Neural progenitor cell (in vitro differentiated cells): ENCODE measurements around the gene MPPE1. TPM values are rescaled to one million over a fixed set of nuclear protein-coding genes. Genes with fewer than 3 reads are reported as not detected.
"Not testable (repeated sequence)": the region's sequence is repeated elsewhere in the genome, so short reads cannot be mapped to it uniquely, and the experiment has no call there.

Source experiments
- DNase-seq: peaks from one replicate; pipeline ENCODE4 v3.0.0-alpha.2; 2016; ENCODE audit warnings: low spot score
- H2AFZ ChIP-seq: fragments of 200-600 bp; sonication (generic); replicated peaks from 2 replicates; pipeline ENCODE4 v1.6.1; 2016; ENCODE audit warnings: antibody characterized with exemption
- H3F3A ChIP-seq: fragments of 200-600 bp; sonication (generic); 2 replicates; pipeline ENCODE4 v1.6.1; 2016; ENCODE audit warnings: antibody characterized with exemption, low read depth
- H3K27ac ChIP-seq: fragments of 200-600 bp; sonication (generic); 2 replicates; pipeline ENCODE4 v1.5.1; 2016; ENCODE audit warnings: mild to moderate bottlenecking
- H3K27me3 ChIP-seq: fragments of 200-600 bp; sonication (generic); 2 replicates; pipeline ENCODE4 v1.6.1; 2016; ENCODE audit warnings: mild to moderate bottlenecking, moderate library complexity
- H3K36me3 ChIP-seq: fragments of 200-600 bp; sonication (generic); 2 replicates; pipeline ENCODE4 v1.5.1; 2016
- H3K4me1 ChIP-seq: fragments of 200-600 bp; sonication (generic); 2 replicates; pipeline ENCODE4 v1.6.1; 2016; ENCODE audit warnings: mixed run types
- H3K4me2 ChIP-seq: fragments of 200-600 bp; sonication (generic); 2 replicates; pipeline ENCODE4 v1.6.1; 2016
- H3K4me3 ChIP-seq: fragments of 200-600 bp; sonication (generic); 2 replicates; pipeline ENCODE4 v1.5.1; 2016
- H3K79me2 ChIP-seq: fragments of 200-600 bp; sonication (generic); 2 replicates; pipeline ENCODE4 v1.6.1; 2016; ENCODE audit warnings: low read depth
- H3K9ac ChIP-seq: fragments of 200-600 bp; sonication (generic); 2 replicates; pipeline ENCODE4 v1.6.1; 2016
- H3K9me3 ChIP-seq: fragments of 200-600 bp; sonication (generic); 2 replicates; pipeline ENCODE4 v1.5.1; 2016; ENCODE audit warnings: low read depth
- H4K20me1 ChIP-seq: fragments of 200-600 bp; sonication (generic); 2 replicates; pipeline ENCODE4 v1.6.1; 2016; ENCODE audit warnings: low read depth
- H3K27ac Mint-ChIP-seq: 3 replicates; pipeline ENCODE4 v1.8.0; 2021; ENCODE audit warnings: mixed read lengths
- H3K27me3 Mint-ChIP-seq: 2 replicates; pipeline ENCODE4 v1.8.0; 2022; ENCODE audit warnings: low read depth, mild to moderate bottlenecking, inconsistent platforms, moderate library complexity, mixed read lengths; ENCODE audit not compliant: insufficient read depth
- H3K36me3 Mint-ChIP-seq: 3 replicates; pipeline ENCODE4 v1.8.0; 2021; ENCODE audit warnings: mixed read lengths
- H3K4me1 Mint-ChIP-seq: 3 replicates; pipeline ENCODE4 v1.8.0; 2021; ENCODE audit warnings: mixed read lengths
- H3K4me3 Mint-ChIP-seq: 3 replicates; pipeline ENCODE4 v1.8.0; 2021; ENCODE audit warnings: mild to moderate bottlenecking, moderate library complexity, mixed read lengths
- H3K9me3 Mint-ChIP-seq: 3 replicates; pipeline ENCODE4 v1.8.0; 2020; ENCODE audit warnings: mixed read lengths
- EZH2 ChIP-seq: fragments of 200-600 bp; sonication (generic); IDR thresholded peaks from 2 replicates; pipeline ENCODE4 v1.6.1; 2017; ENCODE audit warnings: antibody characterized with exemption, mild to moderate bottlenecking, moderate library complexity
- EZH2phosphoT487 ChIP-seq: fragments of 200-600 bp; sonication (generic); IDR thresholded peaks from 2 replicates; pipeline ENCODE4 v1.6.1; 2017; ENCODE audit warnings: antibody characterized with exemption
- total RNA-seq: library from RNA; depleted of rRNA; stranded (reverse); fragments of >200 nt; gene quantifications from 2 replicates; pipeline ENCODE4 v1.2.3, GENCODE V29; 2015; ENCODE audit warnings: low replicate concordance
- TF ChIP-seq, protein P1 (sequence below): fragments of 200-600 bp; sonication (generic); IDR thresholded peaks from 2 replicates; pipeline ENCODE4 v1.5.1; 2017; ENCODE audit warnings: antibody characterized with exemption, mild to moderate bottlenecking

MPPE1 gene
- total RNA-seq, 1 donor from 2014 or later, result 17.3 TPM

DNA sequence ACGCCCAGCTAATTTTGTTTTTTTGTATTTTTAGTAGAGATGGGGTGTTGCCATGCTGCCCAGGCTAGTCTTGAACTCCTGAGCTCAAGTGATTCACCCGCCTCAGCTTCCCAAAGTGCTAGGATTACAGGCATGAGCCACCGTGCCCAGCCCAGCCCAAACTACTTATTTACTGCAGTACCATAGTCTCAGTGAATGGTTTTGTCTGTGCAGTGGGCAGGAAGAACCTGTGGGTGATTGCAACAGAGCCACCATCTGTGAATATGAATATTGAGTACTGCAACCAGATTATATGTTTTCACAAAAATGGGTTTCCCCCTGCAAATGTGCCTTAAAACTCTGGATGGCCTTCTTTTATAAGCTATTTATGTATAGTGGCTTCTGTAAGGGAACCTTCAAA, 9.1 kb downstream of the MPPE1 start:
- Histone ChIP-seq H3F3A (no peaks in the 10 kb centered on the region), H3K27ac (no peak overlapping the region), H3K36me3 (no peaks in the 10 kb centered on the region), H4K20me1 (no peaks in the 10 kb centered on the region), H3K4me2 (no peak overlapping the region), H3K27me3 (no peaks in the 10 kb centered on the region), H3K9me3 (no peaks in the 10 kb centered on the region), H3K79me2 (no peaks in the 10 kb centered on the region), H3K9ac (no peak overlapping the region), H3K4me3 (no peak overlapping the region), H3K4me1 (no peaks in the 10 kb centered on the region), H2AFZ (no peak overlapping the region)
- DNase-seq, result no peak
- TF ChIP-seq EZH2, result no peak
- TF ChIP-seq, protein P1, sequence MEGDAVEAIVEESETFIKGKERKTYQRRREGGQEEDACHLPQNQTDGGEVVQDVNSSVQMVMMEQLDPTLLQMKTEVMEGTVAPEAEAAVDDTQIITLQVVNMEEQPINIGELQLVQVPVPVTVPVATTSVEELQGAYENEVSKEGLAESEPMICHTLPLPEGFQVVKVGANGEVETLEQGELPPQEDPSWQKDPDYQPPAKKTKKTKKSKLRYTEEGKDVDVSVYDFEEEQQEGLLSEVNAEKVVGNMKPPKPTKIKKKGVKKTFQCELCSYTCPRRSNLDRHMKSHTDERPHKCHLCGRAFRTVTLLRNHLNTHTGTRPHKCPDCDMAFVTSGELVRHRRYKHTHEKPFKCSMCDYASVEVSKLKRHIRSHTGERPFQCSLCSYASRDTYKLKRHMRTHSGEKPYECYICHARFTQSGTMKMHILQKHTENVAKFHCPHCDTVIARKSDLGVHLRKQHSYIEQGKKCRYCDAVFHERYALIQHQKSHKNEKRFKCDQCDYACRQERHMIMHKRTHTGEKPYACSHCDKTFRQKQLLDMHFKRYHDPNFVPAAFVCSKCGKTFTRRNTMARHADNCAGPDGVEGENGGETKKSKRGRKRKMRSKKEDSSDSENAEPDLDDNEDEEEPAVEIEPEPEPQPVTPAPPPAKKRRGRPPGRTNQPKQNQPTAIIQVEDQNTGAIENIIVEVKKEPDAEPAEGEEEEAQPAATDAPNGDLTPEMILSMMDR, result no peak
- no peak for TF ChIP-seq EZH2phosphoT487
- Mint-ChIP-seq H3K27ac (no peak overlapping the region), H3K4me1 (no peaks in the 10 kb centered on the region), H3K9me3 (no peaks in the 10 kb centered on the region), H3K4me3 (no peak overlapping the region), H3K27me3 (no peaks in the 10 kb centered on the region), H3K36me3 (peaks cover 7% of the 10 kb centered on the region)

DNA sequence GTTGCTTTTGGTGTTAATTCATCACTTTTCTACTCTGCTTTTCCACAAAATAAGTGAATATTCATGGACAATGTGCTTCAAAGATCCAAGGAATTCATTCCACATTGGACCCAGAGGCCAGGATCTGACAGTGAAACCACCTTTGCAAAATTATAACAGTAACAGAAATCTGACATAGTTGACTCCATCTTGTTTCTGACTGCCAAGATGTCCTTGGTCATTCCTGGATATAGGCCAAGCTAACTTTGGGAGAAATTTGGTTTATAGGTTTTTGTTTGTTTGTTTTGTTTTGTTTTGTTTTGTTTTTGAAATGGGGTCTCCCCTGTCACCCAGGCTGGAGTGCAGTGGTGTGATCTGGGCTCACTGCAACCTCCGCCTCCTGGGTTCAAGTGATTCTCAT, 10.3 kb downstream of the MPPE1 start:
- H2AFZ ChIP-seq, result no peak overlapping the region
- H3K9me3 Mint-ChIP-seq, result no peaks in the 10 kb centered on the region
- H3F3A ChIP-seq, result no peaks in the 10 kb centered on the region
- no peak for DNase-seq
- H3K9ac ChIP-seq, result no peak overlapping the region
- no peak overlapping the region for H3K27ac Mint-ChIP-seq
- no peaks in the 10 kb centered on the region for H3K4me1 ChIP-seq
- no peaks in the 10 kb centered on the region for H3K27me3 Mint-ChIP-seq
- H3K27me3 ChIP-seq, result no peaks in the 10 kb centered on the region
- no peak overlapping the region for H3K4me3 ChIP-seq
- H3K36me3 Mint-ChIP-seq, result peaks cover 7% of the 10 kb centered on the region
- TF ChIP-seq EZH2 (no peak), EZH2phosphoT487 (no peak)
- TF ChIP-seq, protein P1, result no peak
- no peaks in the 10 kb centered on the region for H3K9me3 ChIP-seq
- no peaks in the 10 kb centered on the region for H3K4me1 Mint-ChIP-seq
- no peaks in the 10 kb centered on the region for H4K20me1 ChIP-seq
- H3K36me3 ChIP-seq, result no peaks in the 10 kb centered on the region
- H3K79me2 ChIP-seq, result no peaks in the 10 kb centered on the region
- H3K4me2 ChIP-seq, result no peak overlapping the region
- H3K4me3 Mint-ChIP-seq, result no peak overlapping the region
- H3K27ac ChIP-seq, result no peak overlapping the region

DNA sequence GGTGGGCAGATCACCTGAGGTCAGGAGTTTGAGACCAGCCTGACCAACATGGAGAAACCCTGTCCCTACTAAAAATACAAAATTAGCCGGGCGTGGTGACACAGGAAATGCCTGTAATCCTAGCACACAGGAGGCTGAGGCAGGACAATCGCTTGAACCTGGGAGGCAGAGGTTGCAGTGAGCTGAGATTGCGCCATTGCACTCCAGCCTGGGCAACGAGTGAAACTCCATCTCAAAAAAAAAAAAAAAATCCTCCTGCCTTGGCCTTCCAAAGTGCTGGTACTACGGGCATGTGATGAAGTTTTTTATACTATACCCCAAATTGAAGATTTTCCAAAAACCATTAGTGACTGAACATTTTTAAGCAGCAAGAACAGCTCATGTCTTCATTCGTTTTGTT, 15.7 kb downstream of the MPPE1 start:
- H3K4me1 Mint-ChIP-seq, H3K9ac ChIP-seq, H3K4me1 ChIP-seq, H3K27ac Mint-ChIP-seq, H3K4me3 ChIP-seq, H2AFZ ChIP-seq, DNase-seq, H3K4me3 Mint-ChIP-seq, H3K27me3 Mint-ChIP-seq, H3K27me3 ChIP-seq, H3K36me3 Mint-ChIP-seq, H3K36me3 ChIP-seq, H3F3A ChIP-seq, H4K20me1 ChIP-seq, H3K9me3 Mint-ChIP-seq, H3K4me2 ChIP-seq, H3K79me2 ChIP-seq, H3K9me3 ChIP-seq, H3K27ac ChIP-seq: not testable (repeated sequence)

DNA sequence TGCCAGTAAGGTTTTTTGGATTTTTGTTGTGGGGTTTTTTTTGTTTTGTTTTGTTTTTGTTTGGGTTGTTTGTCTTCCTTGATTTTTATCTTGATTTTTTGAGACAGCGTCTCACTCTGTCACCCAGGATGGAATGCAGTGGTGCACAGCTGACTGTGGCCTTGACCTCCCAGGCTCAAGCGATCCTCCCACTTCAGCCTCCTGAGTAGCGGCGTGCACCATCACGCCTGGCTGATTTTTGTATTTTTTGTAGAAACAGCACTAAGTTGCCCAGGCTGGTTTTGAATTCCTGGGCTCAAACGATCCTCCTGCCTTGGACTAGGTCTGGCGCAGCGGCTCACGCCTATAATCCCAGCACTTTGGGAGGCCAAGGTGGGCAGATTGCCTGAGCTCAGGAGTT, 16.4 kb downstream of the MPPE1 start:
- Histone ChIP-seq H3K4me2 (no peak overlapping the region), H3K4me1 (no peaks in the 10 kb centered on the region), H2AFZ (no peak overlapping the region), H4K20me1 (no peaks in the 10 kb centered on the region), H3K9ac (no peak overlapping the region), H3K36me3 (no peaks in the 10 kb centered on the region), H3F3A (no peaks in the 10 kb centered on the region), H3K9me3 (no peaks in the 10 kb centered on the region), H3K4me3 (no peak overlapping the region), H3K27me3 (no peaks in the 10 kb centered on the region), H3K79me2 (no peaks in the 10 kb centered on the region), H3K27ac (no peak overlapping the region)
- H3K27ac Mint-ChIP-seq, result no peak overlapping the region
- TF ChIP-seq EZH2, result no peak
- TF ChIP-seq, protein P1, result no peak
- TF ChIP-seq EZH2phosphoT487, result no peak
- no peaks in the 10 kb centered on the region for H3K4me1 Mint-ChIP-seq
- no peaks in the 10 kb centered on the region for H3K27me3 Mint-ChIP-seq
- DNase-seq, result no peak
- H3K4me3 Mint-ChIP-seq, result no peak overlapping the region
- peaks cover 10% of the 10 kb centered on the region for H3K36me3 Mint-ChIP-seq
- H3K9me3 Mint-ChIP-seq, result no peaks in the 10 kb centered on the region
